Activated CD4-positive, alpha-beta T cell treated with anti-CD3 and anti-CD28 coated beads, Interleukin-2, amount 10 ng/mL, durations not matched to agents 7 days and 5 days (primary cell): ENCODE results near the gene SKIC2. TPM values are rescaled to one million over a fixed set of nuclear protein-coding genes. Genes with fewer than 3 reads are reported as not detected.

Source experiments
- CTCF ChIA-PET: fragments of 350-600 bp; sonication (Branson Sonifier 250); formaldehyde crosslinking; loops from one replicate; lab custom pipeline; 2021; ENCODE audit warnings: antibody characterized with exemption; lab: Charles Lee
- POLR2A ChIA-PET: fragments of 350-600 bp; sonication (Branson Sonifier 250); formaldehyde crosslinking; loops from one replicate; lab custom pipeline; 2021; ENCODE audit warnings: antibody characterized with exemption; lab: Charles Lee
- DNase-seq: peaks from one replicate; pipeline ENCODE4 v3.0.0-alpha.2; 2020
- H3K27ac Mint-ChIP-seq: one replicate; pipeline ENCODE4 v1.8.0; 2021; ENCODE audit warnings: mild to moderate bottlenecking, moderate library complexity, mixed read lengths
- H3K27me3 Mint-ChIP-seq: one replicate; pipeline ENCODE4 v1.8.0; 2021; ENCODE audit warnings: mixed read lengths
- H3K36me3 Mint-ChIP-seq: one replicate; pipeline ENCODE4 v1.8.0; 2021; ENCODE audit warnings: low read depth, mixed read lengths
- H3K4me1 Mint-ChIP-seq: one replicate; pipeline ENCODE4 v1.8.0; 2021; ENCODE audit warnings: mixed read lengths
- H3K4me3 Mint-ChIP-seq: one replicate; pipeline ENCODE4 v1.8.0; 2021; ENCODE audit warnings: mild to moderate bottlenecking, moderate library complexity, mixed read lengths
- H3K9me3 Mint-ChIP-seq: one replicate; pipeline ENCODE4 v1.8.0; 2021; ENCODE audit warnings: mixed read lengths
- total RNA-seq, 2 experiments: library from RNA; stranded (reverse); gene quantifications; one replicate each; pipeline ENCODE4 v1.2.3, GENCODE V29; 2021

The SKIC2 gene
- total RNA-seq, 2 experiments from 2014 or later = 88.0 to 101 TPM

DNA sequence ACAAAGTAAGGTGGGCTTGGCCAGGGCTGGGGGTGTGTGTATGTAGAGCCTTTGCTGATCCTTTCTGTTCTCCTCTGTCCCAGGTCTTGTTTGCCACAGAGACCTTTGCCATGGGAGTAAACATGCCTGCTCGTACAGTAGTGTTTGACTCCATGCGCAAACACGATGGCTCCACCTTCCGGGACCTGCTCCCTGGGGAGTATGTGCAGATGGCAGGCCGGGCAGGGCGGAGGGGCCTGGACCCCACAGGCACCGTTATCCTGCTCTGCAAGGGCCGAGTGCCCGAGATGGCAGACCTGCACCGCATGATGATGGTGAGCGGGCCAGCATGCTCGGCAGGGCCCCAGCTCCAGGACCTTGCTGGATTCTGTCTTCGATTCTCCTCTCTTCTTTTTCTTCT is 6.7 kb downstream of the SKIC2 start:
- Mint-ChIP-seq H3K27me3 (no peaks in the 10 kb centered on the region), H3K9me3 (no peaks in the 10 kb centered on the region), H3K27ac (no peak overlapping the region), H3K36me3 (peaks cover 63% of the 10 kb centered on the region), H3K4me3 (no peak overlapping the region), H3K4me1 (peaks cover 15% of the 10 kb centered on the region)
- CTCF ChIA-PET = no interaction called here
- POLR2A ChIA-PET = no interaction called here
- no peak for DNase-seq

DNA sequence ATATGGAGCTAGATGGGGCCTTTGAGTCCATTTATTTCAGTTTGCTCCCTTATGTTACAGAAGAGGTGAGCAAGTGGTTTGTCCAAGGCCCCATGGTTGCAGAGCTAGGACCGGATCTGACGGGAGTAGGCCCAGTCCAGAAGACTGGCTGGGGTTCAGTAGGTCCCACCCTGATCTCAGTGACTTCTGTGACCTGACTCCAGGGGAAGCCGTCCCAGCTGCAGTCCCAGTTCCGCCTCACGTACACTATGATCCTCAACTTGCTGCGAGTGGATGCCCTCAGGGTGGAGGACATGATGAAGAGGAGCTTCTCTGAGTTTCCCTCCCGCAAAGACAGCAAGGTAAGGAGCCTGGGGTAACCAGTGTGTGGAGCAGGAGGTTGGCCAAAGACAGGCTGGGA is 7.5 kb downstream of the SKIC2 start:
- CTCF ChIA-PET = interaction anchor here (0.8 kb wide), 1 partner anchor 12 kb away, joined by 3 read pairs; no protein-coding TSS in a partner anchor

DNA sequence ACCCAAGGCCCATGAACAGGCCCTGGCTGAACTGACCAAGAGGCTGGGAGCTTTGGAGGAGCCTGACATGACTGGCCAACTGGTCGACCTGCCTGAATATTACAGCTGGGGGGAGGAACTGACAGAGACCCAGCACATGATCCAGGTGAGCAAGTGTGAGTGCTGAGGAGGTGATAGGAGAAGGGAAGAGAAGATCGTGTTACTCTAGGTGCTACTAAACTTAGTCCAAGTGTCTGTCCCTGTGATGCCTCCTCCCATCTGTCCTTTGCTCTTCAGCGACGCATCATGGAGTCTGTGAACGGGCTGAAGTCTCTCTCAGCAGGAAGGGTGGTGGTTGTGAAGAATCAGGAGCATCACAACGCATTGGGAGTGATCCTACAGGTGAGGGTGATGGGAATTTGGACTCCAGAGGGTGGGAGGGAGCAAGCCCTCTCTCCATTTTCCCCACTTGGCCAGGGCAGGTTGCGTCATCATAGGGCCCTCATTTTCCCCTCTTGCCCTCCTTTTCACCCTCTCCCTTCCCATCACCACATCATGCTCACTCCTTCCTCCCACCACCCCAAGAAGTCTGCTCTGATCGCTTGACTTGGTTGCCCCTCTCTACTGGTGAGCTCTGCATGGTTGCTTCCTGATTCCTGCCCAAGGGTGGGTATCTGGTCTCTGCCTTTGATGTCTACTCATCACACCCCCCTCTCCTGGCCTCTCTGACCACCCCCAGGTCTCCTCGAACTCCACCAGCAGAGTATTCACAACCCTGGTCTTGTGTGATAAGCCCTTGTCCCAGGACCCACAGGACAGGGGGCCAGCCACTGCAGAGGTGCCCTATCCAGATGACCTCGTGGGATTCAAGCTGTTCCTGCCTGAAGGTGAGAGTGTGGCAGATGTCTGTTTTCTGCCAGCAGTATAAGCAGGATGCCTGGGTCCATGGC is 8.3 kb downstream of the SKIC2 start:
- H3K4me1 Mint-ChIP-seq = peaks cover 21% of the 10 kb centered on the region
- peaks cover 52% of the 10 kb centered on the region for H3K36me3 Mint-ChIP-seq
- DNase-seq = no peak
- ChIA-PET POLR2A (no interaction called here), CTCF (interaction anchor here (0.8 to 4.6 kb wide), 2 partner anchors 8 to 13 kb away, joined by 3 to 19 read pairs; partner anchors contain the start of genes NELFE and SKIC2)
- H3K27ac Mint-ChIP-seq = no peak overlapping the region
- no peaks in the 10 kb centered on the region for H3K9me3 Mint-ChIP-seq
- H3K27me3 Mint-ChIP-seq = no peaks in the 10 kb centered on the region
- no peak overlapping the region for H3K4me3 Mint-ChIP-seq

More for the DNA sequence above, 7.5 kb downstream of the SKIC2 start:
- Mint-ChIP-seq H3K27me3 (no peaks in the 10 kb centered on the region), H3K9me3 (no peaks in the 10 kb centered on the region), H3K27ac (no peak overlapping the region), H3K4me3 (no peak overlapping the region), H3K36me3 (peaks cover 57% of the 10 kb centered on the region), H3K4me1 (peaks cover 18% of the 10 kb centered on the region)
- DNase-seq = no peak
- POLR2A ChIA-PET = no interaction called here

DNA sequence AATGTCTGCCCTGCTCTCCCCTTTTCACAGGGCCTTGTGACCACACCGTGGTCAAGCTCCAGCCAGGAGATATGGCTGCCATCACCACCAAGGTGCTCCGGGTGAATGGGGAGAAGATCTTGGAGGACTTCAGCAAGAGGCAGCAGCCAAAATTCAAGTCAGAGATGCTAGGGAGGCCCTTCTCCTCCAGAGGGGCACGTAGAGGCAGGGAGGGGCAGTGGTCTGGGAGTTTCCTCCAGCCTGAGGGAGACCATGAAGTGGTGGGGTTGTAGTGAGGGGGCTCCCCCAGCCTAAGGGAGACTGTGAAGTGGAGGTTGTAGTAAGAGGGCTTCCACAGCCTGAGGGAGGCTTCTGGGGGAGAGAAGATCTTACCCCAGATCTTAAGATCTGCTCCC is 8.9 kb downstream of the SKIC2 start:
- CTCF ChIA-PET = interaction anchor here (4.6 kb wide), 1 partner anchor 9 kb away, joined by 19 read pairs; the partner anchor contains the start of genes NELFE and SKIC2

DNA sequence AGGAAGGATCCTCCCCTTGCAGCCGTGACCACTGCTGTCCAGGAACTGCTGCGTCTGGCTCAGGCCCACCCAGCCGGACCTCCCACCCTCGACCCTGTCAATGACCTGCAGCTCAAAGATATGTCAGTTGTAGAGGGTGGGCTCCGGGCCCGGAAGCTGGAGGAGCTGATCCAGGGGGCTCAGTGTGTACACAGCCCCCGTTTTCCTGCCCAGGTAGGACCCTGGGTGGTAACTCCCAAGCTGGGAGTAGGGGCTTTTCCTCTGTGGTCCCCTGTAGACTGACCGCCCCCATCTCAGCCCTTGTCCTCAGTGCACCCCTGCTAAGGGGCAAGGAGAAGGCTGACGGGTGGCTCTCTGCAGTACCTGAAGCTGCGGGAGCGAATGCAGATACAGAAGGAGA is 9.4 kb downstream of the SKIC2 start:
- CTCF ChIA-PET = interaction anchor here (4.6 kb wide), 1 partner anchor 9 kb away, joined by 19 read pairs; the partner anchor contains the start of genes NELFE and SKIC2
- Mint-ChIP-seq H3K27ac (no peak overlapping the region), H3K9me3 (no peaks in the 10 kb centered on the region), H3K4me3 (no peak overlapping the region), H3K36me3 (peaks cover 46% of the 10 kb centered on the region), H3K4me1 (peaks cover 30% of the 10 kb centered on the region), H3K27me3 (no peaks in the 10 kb centered on the region)
- POLR2A ChIA-PET = no interaction called here
- DNase-seq = no peak

More for the DNA sequence above, 8.9 kb downstream of the SKIC2 start:
- no peaks in the 10 kb centered on the region for H3K27me3 Mint-ChIP-seq
- peaks cover 26% of the 10 kb centered on the region for H3K4me1 Mint-ChIP-seq
- no peak overlapping the region for H3K27ac Mint-ChIP-seq
- peaks cover 50% of the 10 kb centered on the region for H3K36me3 Mint-ChIP-seq
- no peaks in the 10 kb centered on the region for H3K9me3 Mint-ChIP-seq
- no peak overlapping the region for H3K4me3 Mint-ChIP-seq
- POLR2A ChIA-PET = no interaction called here
- no peak for DNase-seq

DNA sequence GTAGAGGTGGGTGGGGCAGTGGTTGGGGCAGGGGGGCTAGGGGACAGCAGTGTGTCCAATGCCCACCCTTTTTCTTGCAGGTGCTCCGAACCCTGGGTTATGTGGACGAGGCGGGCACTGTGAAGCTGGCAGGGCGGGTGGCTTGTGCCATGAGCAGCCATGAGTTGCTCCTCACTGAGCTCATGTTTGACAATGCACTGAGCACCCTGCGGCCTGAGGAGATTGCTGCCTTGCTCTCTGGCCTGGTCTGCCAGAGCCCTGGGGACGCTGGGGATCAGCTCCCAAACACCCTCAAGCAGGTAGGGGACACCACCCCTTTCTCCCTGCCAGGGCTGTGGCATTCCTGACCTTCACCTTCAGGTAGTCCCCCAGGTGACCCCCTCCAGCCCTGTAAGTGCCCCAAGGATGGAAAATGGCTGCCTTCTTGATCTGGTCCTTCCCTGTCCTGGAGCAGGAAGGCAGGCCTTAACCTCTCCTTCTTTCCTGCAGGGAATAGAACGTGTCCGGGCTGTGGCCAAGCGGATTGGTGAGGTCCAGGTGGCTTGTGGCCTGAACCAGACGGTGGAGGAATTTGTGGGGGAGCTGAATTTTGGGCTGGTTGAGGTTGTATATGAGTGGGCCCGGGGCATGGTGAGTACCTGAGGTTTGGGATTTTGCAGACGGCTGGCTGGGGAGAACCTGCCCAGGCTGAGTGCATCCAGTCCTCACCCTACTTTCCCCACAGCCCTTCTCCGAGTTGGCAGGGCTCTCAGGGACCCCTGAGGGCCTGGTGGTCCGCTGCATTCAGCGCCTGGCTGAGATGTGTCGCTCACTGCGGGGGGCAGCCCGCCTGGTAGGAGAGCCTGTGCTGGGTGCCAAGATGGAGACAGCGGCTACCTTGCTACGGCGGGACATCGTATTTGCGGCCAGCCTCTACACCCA is 10.1 kb downstream of the SKIC2 start:
- POLR2A ChIA-PET = no interaction called here
- H3K27ac Mint-ChIP-seq = no peak overlapping the region
- no peaks in the 10 kb centered on the region for H3K9me3 Mint-ChIP-seq
- peak overlapping the region; percentile 90 for H3K4me3 Mint-ChIP-seq
- peaks cover 36% of the 10 kb centered on the region for H3K4me1 Mint-ChIP-seq
- peaks cover 44% of the 10 kb centered on the region for H3K36me3 Mint-ChIP-seq
- CTCF ChIA-PET = interaction anchor here (4.6 kb wide), 1 partner anchor 10 kb away, joined by 19 read pairs; the partner anchor contains the start of genes NELFE and SKIC2
- H3K27me3 Mint-ChIP-seq = no peaks in the 10 kb centered on the region
- DNase-seq = no peak

DNA sequence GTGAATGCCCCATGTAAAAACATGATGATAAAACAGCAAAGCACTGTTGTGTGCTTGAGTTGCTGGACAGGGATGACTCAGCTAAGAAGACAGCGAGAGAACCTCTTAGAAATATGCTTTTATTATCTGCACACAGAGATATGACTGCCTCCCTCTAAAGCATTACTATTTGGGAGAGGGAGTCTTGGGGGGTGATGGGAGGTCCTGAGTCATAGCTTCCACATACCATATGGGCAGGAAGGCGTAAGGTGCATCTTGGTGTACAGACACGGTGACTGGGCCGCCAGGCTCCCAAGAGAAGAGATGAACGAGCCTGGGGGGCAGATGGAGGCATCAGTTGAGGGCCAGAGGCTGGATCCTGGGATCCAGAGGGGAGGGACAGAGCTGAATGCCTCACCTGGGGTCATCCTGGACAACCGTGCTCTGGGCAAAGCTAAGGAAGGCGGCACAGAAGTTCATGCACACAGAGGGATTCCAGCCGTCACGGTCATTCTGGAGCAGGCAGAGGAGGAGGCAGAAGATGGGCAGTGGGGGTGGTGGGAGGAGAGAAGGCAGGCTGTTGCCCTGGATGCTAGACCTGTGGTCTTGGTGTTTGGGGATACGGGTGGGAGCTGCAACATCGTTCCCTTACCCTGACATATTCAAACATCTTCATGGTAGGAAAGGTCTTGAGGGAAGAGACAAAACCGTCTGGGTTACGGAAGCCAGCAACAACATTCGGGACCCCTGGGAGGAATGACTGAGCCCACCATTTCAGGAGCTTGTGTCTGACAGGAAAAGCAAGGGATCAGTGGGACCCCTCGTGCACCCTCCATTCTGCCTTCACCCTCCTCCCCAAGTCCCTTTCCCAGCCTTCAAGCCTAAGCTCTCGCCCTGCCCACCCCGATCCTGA is 11.0 kb downstream of the SKIC2 start:
- Mint-ChIP-seq H3K4me3 (peak overlapping the region; percentile 90), H3K9me3 (no peaks in the 10 kb centered on the region), H3K36me3 (peaks cover 37% of the 10 kb centered on the region), H3K4me1 (peaks cover 37% of the 10 kb centered on the region), H3K27ac (peak overlapping the region; percentile 99), H3K27me3 (no peaks in the 10 kb centered on the region)
- CTCF ChIA-PET = interaction anchor here (0.5 to 4.6 kb wide), 5 partner anchors 8 to 1837 kb away, joined by 3 to 19 read pairs (median 3); partner anchors contain the start of genes NELFE and SKIC2
- POLR2A ChIA-PET = interaction anchor here (0.6 kb wide), 1 partner anchor 24 kb away, joined by 3 read pairs; no protein-coding TSS in a partner anchor
- DNase-seq = no peak

DNA sequence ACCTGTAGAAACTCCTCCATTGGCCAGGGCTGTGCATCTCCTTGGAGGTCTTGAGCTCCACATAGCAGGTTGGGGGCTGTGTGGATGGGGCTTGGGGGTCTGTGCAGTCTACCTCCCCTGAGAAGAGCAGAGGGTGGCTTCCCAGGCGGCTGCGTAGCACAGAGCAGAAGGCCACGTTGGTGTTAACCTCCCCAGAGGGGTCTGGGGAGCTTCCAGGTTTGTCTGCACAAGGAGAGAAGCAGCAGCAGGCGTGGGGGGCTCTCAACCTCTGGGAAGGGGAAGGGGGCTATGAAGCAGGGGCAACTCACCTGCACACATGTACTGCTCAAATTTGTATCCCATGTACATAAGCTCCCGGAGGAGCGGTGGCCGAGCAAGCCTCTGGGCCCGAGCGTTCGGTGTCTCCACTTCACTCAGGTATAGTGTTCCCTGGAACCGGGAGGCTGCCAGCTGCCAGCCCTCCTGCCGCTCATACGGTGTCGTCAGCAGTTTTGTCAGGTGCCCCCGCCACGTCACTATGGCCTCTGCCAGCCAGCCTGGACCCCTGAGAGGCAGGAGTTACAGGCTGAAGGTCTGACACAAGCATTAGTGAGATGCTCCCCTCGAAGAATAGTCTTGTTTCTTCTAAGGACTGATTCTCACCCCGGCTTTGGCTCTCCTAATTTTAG is 11.8 kb downstream of the SKIC2 start:
- CTCF ChIA-PET = interaction anchor here (0.9 to 4.6 kb wide), 5 partner anchors 9 to 19 kb away, joined by 3 to 19 read pairs (median 4); partner anchors contain the start of genes NELFE and SKIC2
- Mint-ChIP-seq H3K27me3 (no peaks in the 10 kb centered on the region), H3K27ac (peak overlapping the region; percentile 99), H3K4me3 (peak overlapping the region; percentile 90), H3K4me1 (peaks cover 37% of the 10 kb centered on the region), H3K36me3 (peaks cover 35% of the 10 kb centered on the region), H3K9me3 (no peaks in the 10 kb centered on the region)
- DNase-seq = no peak
- POLR2A ChIA-PET = interaction anchor here (0.6 kb wide), 3 partner anchors 16 to 25 kb away, joined by 3 to 7 read pairs (median 3); no protein-coding TSS in a partner anchor

DNA sequence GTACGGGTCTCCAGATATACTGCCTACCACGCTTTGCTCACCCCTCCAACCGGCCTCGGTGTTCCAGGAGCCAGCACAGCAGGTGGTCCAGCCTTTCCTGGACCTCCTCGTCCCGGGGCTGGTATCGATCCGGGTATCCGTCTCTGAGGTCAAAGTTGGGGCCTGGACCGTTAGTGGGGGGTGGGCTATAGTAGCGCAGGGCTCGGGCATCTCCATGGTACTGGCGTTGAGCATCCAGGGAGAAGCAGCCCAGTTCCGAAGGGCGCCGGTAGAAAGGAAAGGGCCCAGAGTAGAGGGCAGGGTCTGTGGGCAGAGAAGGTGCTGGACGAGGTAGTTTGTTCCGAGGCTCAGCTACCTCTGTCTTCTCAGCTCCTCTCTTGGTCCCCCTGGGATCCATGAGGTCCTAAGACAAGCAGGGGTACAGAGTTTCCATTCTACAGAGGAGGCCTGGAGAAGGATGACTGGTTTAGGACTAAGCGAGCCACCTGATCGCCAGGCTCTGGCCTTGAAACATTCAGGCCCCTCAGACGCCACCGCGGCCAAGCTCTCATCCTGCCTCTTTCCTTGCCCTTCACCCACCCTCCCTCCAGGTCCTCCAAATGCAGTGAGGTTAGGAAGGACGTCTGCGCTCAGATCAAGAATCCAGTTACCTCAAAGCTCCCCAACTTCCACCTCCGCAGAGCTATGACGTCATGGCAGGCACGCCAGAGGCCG is 12.5 kb downstream of the SKIC2 start:
- ChIA-PET CTCF (interaction anchor here (0.7 to 4.6 kb wide), 5 partner anchors 12 to 108 kb away, joined by 3 to 19 read pairs (median 4); partner anchors contain the start of genes NELFE and SKIC2), POLR2A (interaction anchor here (0.6 kb wide), 4 partner anchors 16 to 345 kb away, joined by 3 to 7 read pairs (median 4); no protein-coding TSS in a partner anchor)
- peaks cover 31% of the 10 kb centered on the region for H3K36me3 Mint-ChIP-seq
- DNase-seq = no peak
- peak overlapping the region; percentile 99 for H3K27ac Mint-ChIP-seq
- no peaks in the 10 kb centered on the region for H3K27me3 Mint-ChIP-seq
- H3K4me1 Mint-ChIP-seq = peaks cover 37% of the 10 kb centered on the region
- peak overlapping the region; percentile 90 for H3K4me3 Mint-ChIP-seq
- no peaks in the 10 kb centered on the region for H3K9me3 Mint-ChIP-seq

DNA sequence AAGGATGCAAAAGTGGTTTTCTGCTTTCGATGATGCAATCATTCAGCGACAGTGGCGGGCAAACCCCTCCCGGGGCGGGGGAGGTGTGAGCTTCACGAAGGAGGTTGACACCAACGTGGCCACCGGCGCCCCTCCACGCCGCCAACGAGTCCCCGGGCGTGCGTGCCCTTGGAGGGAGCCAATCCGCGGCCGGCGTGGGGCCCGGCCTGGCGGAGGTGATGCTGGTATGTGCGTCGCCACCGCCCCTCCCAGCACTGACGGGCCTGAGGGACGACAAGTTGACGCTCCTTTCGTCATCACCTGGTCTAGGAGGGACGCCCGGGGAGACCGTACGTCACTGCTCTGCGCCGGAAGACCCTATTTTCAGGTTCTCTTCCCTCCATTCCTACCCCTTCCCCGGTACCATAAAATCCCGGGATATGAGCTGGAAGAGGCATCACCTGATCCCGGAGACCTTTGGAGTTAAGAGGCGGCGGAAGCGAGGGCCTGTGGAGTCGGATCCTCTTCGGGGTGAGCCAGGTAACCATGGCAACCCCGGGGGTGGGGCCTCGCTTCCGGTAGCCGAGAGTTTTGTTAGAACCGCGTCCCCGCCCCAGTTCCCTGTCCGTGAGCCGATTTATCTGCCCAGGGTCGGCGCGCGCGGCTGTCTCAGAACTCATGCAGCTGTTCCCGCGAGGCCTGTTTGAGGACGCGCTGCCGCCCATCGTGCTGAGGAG is 13.2 kb downstream of the SKIC2 start, which contains the start of gene DXO:
TSS of gene DXO (minus strand) at position 146 of the 716 bp plus-strand sequence. CDS start 463 bp downstream, outside the sequence.
- peaks cover 37% of the 10 kb centered on the region for H3K4me1 Mint-ChIP-seq
- H3K27me3 Mint-ChIP-seq = no peaks in the 10 kb centered on the region
- peaks cover 28% of the 10 kb centered on the region for H3K36me3 Mint-ChIP-seq
- ChIA-PET CTCF (interaction anchor here (0.7 to 4.6 kb wide), 4 partner anchors 13 to 109 kb away, joined by 3 to 19 read pairs (median 4); partner anchors contain the start of genes NELFE and SKIC2), POLR2A (interaction anchor here (0.6 kb wide), 2 partner anchors 141 to 346 kb away, joined by 3 to 5 read pairs; no protein-coding TSS in a partner anchor)
- H3K4me3 Mint-ChIP-seq = peak within 1 kb of the TSS; percentile 90
- peak within 1 kb of the TSS; percentile 99 for H3K27ac Mint-ChIP-seq
- peaks cover 3% of the 10 kb centered on the region for H3K9me3 Mint-ChIP-seq
- peak; percentile 98 for DNase-seq
